Neural cell (in vitro differentiated cells): ENCODE data around the gene PAH. TPM values are rescaled to one million over a fixed set of nuclear protein-coding genes. Genes with fewer than 3 reads are reported as not detected.

ENCODE experiments used
- H2AFZ ChIP-seq: fragments of 200-600, 300-800 bp; sonication (generic), shearing (Covaris generic); 2 replicates; pipeline ENCODE4 v1.6.0; 2014; ENCODE audit warnings: low read depth, mild to moderate bottlenecking, antibody characterized with exemption, low read length, moderate library complexity
- H3F3A ChIP-seq: fragments of 200-600 bp; shearing (Covaris generic); 2 replicates; pipeline ENCODE4 v1.6.1; 2016; ENCODE audit warnings: mild to moderate bottlenecking, moderate library complexity, mixed read lengths, antibody characterized with exemption, low read length; ENCODE audit not compliant: insufficient read depth, poor library complexity, severe bottlenecking
- H3K27ac ChIP-seq: fragments of 200-600, 300-800 bp; sonication (generic), shearing (Covaris generic); 2 replicates; pipeline ENCODE4 v1.5.1; 2014; ENCODE audit warnings: mild to moderate bottlenecking, low read length, moderate library complexity
- H3K27me3 ChIP-seq: fragments of 300-800, 200-600 bp; sonication (generic), shearing (Covaris generic); 2 replicates; pipeline ENCODE4 v1.6.0; 2014; ENCODE audit warnings: mild to moderate bottlenecking, low read depth, low read length, moderate library complexity; ENCODE audit not compliant: insufficient read depth
- H3K36me3 ChIP-seq: fragments of 300-800, 200-600 bp; sonication (generic), shearing (Covaris generic); 2 replicates; pipeline ENCODE4 v1.5.1; 2014; ENCODE audit warnings: mild to moderate bottlenecking, antibody characterized with exemption, low read length, moderate library complexity; ENCODE audit not compliant: insufficient read depth
- H3K4me2 ChIP-seq: fragments of 300-800, 200-600 bp; sonication (generic), shearing (Covaris generic); 2 replicates; pipeline ENCODE4 v1.6.0; 2014; ENCODE audit warnings: mild to moderate bottlenecking, low read length
- H3K4me3 ChIP-seq: fragments of 300-800, 200-600 bp; sonication (generic), shearing (Covaris generic); 2 replicates; pipeline ENCODE4 v1.5.1; 2014; ENCODE audit warnings: mild to moderate bottlenecking, low read length, moderate library complexity
- H3K79me2 ChIP-seq: fragments of 200-600 bp; shearing (Covaris generic); replicated peaks from 2 replicates; pipeline ENCODE4 v1.6.0; 2014; ENCODE audit warnings: mild to moderate bottlenecking, low read length, moderate library complexity; ENCODE audit not compliant: insufficient read depth
- H3K9ac ChIP-seq: fragments of 300-800, 200-600 bp; sonication (generic), shearing (Covaris generic); 2 replicates; pipeline ENCODE4 v1.6.1; 2016; ENCODE audit warnings: mild to moderate bottlenecking, low read length, mixed read lengths
- H3K9me2 ChIP-seq: fragments of 200-600 bp; shearing (Covaris generic); 2 replicates; pipeline ENCODE4 v1.6.1; 2016; ENCODE audit warnings: mild to moderate bottlenecking, low read length, mixed read lengths; ENCODE audit not compliant: insufficient read depth
- H3K9me3 ChIP-seq: fragments of 200-600, 300-800 bp; sonication (generic), shearing (Covaris generic); 2 replicates; pipeline ENCODE4 v1.6.1; 2016; ENCODE audit warnings: mild to moderate bottlenecking, mixed run types, low read length, moderate library complexity, mixed read lengths
- H4K20me1 ChIP-seq: fragments of 200-600 bp; shearing (Covaris generic); 2 replicates; pipeline ENCODE4 v1.6.1; 2016; ENCODE audit warnings: mild to moderate bottlenecking, mixed run types; ENCODE audit not compliant: insufficient read depth
- CTCF ChIP-seq: fragments of 450-650 bp; IDR thresholded peaks from 2 replicates; pipeline ENCODE4 v1.5.1; 2014; ENCODE audit warnings: antibody characterized with exemption, mild to moderate bottlenecking, moderate library complexity; ENCODE audit not compliant: poor library complexity, severe bottlenecking
- EP300 ChIP-seq: fragments of 450-650 bp; conservative IDR thresholded peaks from 2 replicates; pipeline ENCODE4 v1.6.1; 2014; ENCODE audit warnings: antibody characterized with exemption, mild to moderate bottlenecking, moderate library complexity; ENCODE audit not compliant: poor library complexity, severe bottlenecking
- EZH2 ChIP-seq: fragments of 200-600, 300-800 bp; shearing (Covaris generic), sonication (generic); IDR thresholded peaks from 2 replicates; pipeline ENCODE4 v1.6.1; 2014; ENCODE audit warnings: antibody characterized with exemption, low read length, borderline replicate concordance, mild to moderate bottlenecking; ENCODE audit not compliant: insufficient read depth, poor library complexity, severe bottlenecking
- MXI1 ChIP-seq: fragments of 450-650 bp; conservative IDR thresholded peaks from 2 replicates; pipeline ENCODE4 v1.6.1; 2014; ENCODE audit warnings: antibody characterized with exemption, mild to moderate bottlenecking; ENCODE audit not compliant: poor library complexity, severe bottlenecking
- POLR2AphosphoS5 ChIP-seq: IDR thresholded peaks from 2 replicates; pipeline ENCODE4 v1.6.1; 2012
- RAD21 ChIP-seq: fragments of 450-650 bp; conservative IDR thresholded peaks from 2 replicates; pipeline ENCODE4 v1.6.1; 2014; ENCODE audit warnings: antibody characterized with exemption, mild to moderate bottlenecking, moderate library complexity
- REST ChIP-seq: IDR thresholded peaks from 2 replicates; pipeline ENCODE4 v1.6.1; 2012; ENCODE audit warnings: borderline replicate concordance
- SMC3 ChIP-seq: fragments of 450-650 bp; conservative IDR thresholded peaks from 2 replicates; pipeline ENCODE4 v1.6.1; 2014; ENCODE audit warnings: antibody characterized with exemption, mild to moderate bottlenecking, moderate library complexity; ENCODE audit not compliant: poor library complexity
- TAF1 ChIP-seq: IDR thresholded peaks from 2 replicates; pipeline ENCODE4 v1.6.1; 2012; ENCODE audit warnings: low read depth
- polyA plus RNA-seq: library from polyadenylated mRNA; depleted of rRNA; stranded (reverse); fragments of >200 nt; gene quantifications from 2 replicates; pipeline ENCODE4 v1.2.3, GENCODE V29; 2014

The PAH gene
- polyA plus RNA-seq, 1 donor from 2014 or later = not detected

- Histone ChIP-seq H3K27me3 (peaks cover 20% of the 10 kb centered on the region), H4K20me1 (no peaks in the 10 kb centered on the region), H2AFZ (no peak overlapping the region), H3K9me2 (no peaks in the 10 kb centered on the region), H3K4me2 (no peak overlapping the region), H3K79me2 (peaks cover 20% of the 10 kb centered on the region), H3K27ac (no peak overlapping the region), H3K9ac (no peak overlapping the region), H3K36me3 (no peaks in the 10 kb centered on the region), H3K4me3 (peak overlapping the region; percentile 61), H3F3A (peaks cover 7% of the 10 kb centered on the region), H3K9me3 (no peaks in the 10 kb centered on the region)
- TF ChIP-seq RAD21 (no peak), REST (no peak), EZH2 (no peak)
Observed at GRCh38 chr12:102962532-102962931, 45.5 kb upstream of the PAH start.

- H3K4me2 ChIP-seq = peak overlapping the region; percentile 93
- H3K4me3 ChIP-seq = peak overlapping the region; percentile 61
- peaks cover 13% of the 10 kb centered on the region for H3F3A ChIP-seq
- H2AFZ ChIP-seq = peak overlapping the region; percentile 10
- H3K27me3 ChIP-seq = peaks cover 25% of the 10 kb centered on the region
- H3K9ac ChIP-seq = peak overlapping the region; percentile 57
- H3K9me3 ChIP-seq = no peaks in the 10 kb centered on the region
- peaks cover 20% of the 10 kb centered on the region for H3K79me2 ChIP-seq
- no peak for TF ChIP-seq TAF1
- TF ChIP-seq MXI1 = no peak
- no peak for TF ChIP-seq POLR2AphosphoS5
- TF ChIP-seq SMC3 = no peak
- TF ChIP-seq EZH2 = no peak
- no peak for TF ChIP-seq RAD21
- no peak for TF ChIP-seq EP300
- no peak for TF ChIP-seq CTCF
- TF ChIP-seq REST = no peak
- no peaks in the 10 kb centered on the region for H4K20me1 ChIP-seq
- H3K36me3 ChIP-seq = no peaks in the 10 kb centered on the region
- H3K27ac ChIP-seq = peak overlapping the region; percentile 40
- no peaks in the 10 kb centered on the region for H3K9me2 ChIP-seq
Observed at GRCh38 chr12:102961466-102961855, 44.4 kb upstream of the PAH start.
